Esophagus muscularis mucosa (tissue), 4 donors: Measurements from ENCODE around the gene AFF3. TPM values are rescaled to one million over a fixed set of nuclear protein-coding genes. Genes with fewer than 3 reads are reported as not detected.

Source experiments
- DNase-seq: peaks from one replicate; pipeline ENCODE4 v3.0.0-alpha.2; 2017; ENCODE audit errors: extremely low spot score
- H3K27ac ChIP-seq, 4 donors: fragments of 200-600 bp; sonication (generic); replicated peaks in 1 of 4; 1 replicate in 3 of 4; 2 replicates in 1 of 4; pipeline ENCODE4 v1.5.1; 2016 to 2019; ENCODE audit warnings: mild to moderate bottlenecking in 1 of 4
- H3K27me3 ChIP-seq, 4 donors: fragments of 200-600 bp; sonication (generic); one replicate each; pipeline versions ENCODE4 v1.5.1 to v1.6.0; 2016 to 2019
- H3K36me3 ChIP-seq, 4 donors: fragments of 200-600 bp; sonication (generic); one replicate each; pipeline ENCODE4 v1.5.1; 2016 to 2019
- H3K4me1 ChIP-seq, 4 donors: fragments of 200-600 bp; sonication (generic); one replicate each; pipeline ENCODE4 v1.5.1; 2016 to 2019
- H3K4me3 ChIP-seq, 4 donors: fragments of 200-600 bp; sonication (generic); 1 replicate in 2 of 4; 2 replicates in 2 of 4; pipeline ENCODE4 v1.5.1; 2016 to 2019; ENCODE audit warnings: mild to moderate bottlenecking in 4 of 4, moderate library complexity in 1 of 4
- H3K9me3 ChIP-seq, 4 donors: fragments of 200-600 bp; sonication (generic); 1 replicate in 3 of 4; 2 replicates in 1 of 4; pipeline ENCODE4 v1.5.1; 2016 to 2019
- EP300 ChIP-seq: sonication (generic); formaldehyde crosslinking; IDR thresholded peaks from one replicate; pipeline ENCODE4 v1.6.1; 2017; ENCODE audit warnings: antibody characterized with exemption
- POLR2A ChIP-seq: fragments of 450-650 bp; IDR thresholded peaks from one replicate; pipeline ENCODE4 v1.6.1; 2017; ENCODE audit warnings: antibody characterized with exemption, moderate library complexity, mild to moderate bottlenecking, low read depth
- POLR2AphosphoS5 ChIP-seq, 2 donors: sonication (generic); formaldehyde crosslinking; IDR thresholded peaks; one replicate each; pipeline ENCODE4 v1.6.1; 2017; ENCODE audit warnings: antibody characterized with exemption in 2 of 2
- WGBS: methylation state at CpG from one replicate; pipeline ENCODE4 v1.1.5; 2018; 5-methylcytosine and 5-hydroxymethylcytosine counted together
- intact Hi-C: fragments of 100-400 bp; cut with DNase I; formaldehyde crosslinking; loops from one replicate; pipeline ENCODE4 v1.15.1; 2023
- total RNA-seq, 4 donors: library from RNA; depleted of rRNA; stranded (reverse); fragments of >200 nt; gene quantifications; one replicate each; pipeline versions ENCODE4 v1.1.0 to v1.2.1, GENCODE V29; 2016
- TF ChIP-seq, protein P1 (sequence below), 3 experiments: fragments of 200-600 bp in 2 of 3; fragments of 450-650 bp in 1 of 3; sonication (generic) in 2 of 3; IDR thresholded peaks; one replicate each; pipeline ENCODE4 v1.5.1; 2017 to 2019; ENCODE audit warnings: antibody characterized with exemption in 3 of 3, mild to moderate bottlenecking in 2 of 3, moderate library complexity in 1 of 3

AFF3 gene
- total RNA-seq, 4 donors from 2014 or later: 36.4 to 99.5 (median 56.9) TPM

DNA sequence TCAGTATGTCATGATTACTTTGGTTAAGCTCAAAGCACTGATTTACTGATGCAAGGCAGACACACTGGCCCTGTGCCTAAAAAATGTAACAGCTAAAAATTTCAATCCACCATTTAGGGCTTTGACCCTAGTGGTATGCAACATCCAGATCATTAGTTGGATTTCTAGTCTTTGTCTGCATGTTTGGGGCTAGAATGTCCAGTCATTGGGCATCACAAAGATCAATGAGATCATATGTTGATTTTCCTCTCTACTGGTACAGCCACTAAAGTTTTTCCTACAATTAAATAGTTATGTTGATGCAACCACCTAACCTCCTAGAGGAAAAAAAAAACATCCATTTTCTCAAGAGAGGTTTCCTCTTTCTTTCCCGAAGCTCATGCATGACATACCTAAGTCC, 599.1 kb downstream of the AFF3 start:
- WGBS: 47% methylated on average over 1 of the region's 1 CpG
- H3K4me1 ChIP-seq: peaks cover 0 to 17% (median 8%) of the 10 kb centered on the region in 4 donors
- no peaks in the 10 kb centered on the region for H3K9me3 ChIP-seq
- TF ChIP-seq, protein P1, sequence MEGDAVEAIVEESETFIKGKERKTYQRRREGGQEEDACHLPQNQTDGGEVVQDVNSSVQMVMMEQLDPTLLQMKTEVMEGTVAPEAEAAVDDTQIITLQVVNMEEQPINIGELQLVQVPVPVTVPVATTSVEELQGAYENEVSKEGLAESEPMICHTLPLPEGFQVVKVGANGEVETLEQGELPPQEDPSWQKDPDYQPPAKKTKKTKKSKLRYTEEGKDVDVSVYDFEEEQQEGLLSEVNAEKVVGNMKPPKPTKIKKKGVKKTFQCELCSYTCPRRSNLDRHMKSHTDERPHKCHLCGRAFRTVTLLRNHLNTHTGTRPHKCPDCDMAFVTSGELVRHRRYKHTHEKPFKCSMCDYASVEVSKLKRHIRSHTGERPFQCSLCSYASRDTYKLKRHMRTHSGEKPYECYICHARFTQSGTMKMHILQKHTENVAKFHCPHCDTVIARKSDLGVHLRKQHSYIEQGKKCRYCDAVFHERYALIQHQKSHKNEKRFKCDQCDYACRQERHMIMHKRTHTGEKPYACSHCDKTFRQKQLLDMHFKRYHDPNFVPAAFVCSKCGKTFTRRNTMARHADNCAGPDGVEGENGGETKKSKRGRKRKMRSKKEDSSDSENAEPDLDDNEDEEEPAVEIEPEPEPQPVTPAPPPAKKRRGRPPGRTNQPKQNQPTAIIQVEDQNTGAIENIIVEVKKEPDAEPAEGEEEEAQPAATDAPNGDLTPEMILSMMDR (IDR thresholded peaks at IDR 0.05): no peak
- TF ChIP-seq POLR2A (no peak), POLR2AphosphoS5 (IDR thresholded peaks at IDR 0.05) (no peak), EP300 (no peak)
- no peak for DNase-seq
- no peaks in the 10 kb centered on the region for H3K27me3 ChIP-seq
- H3K27ac ChIP-seq: no peak overlapping the region
- intact Hi-C loops: no loop called here
- peaks cover 0 to 5% (median 0%) of the 10 kb centered on the region in 4 donors for H3K36me3 ChIP-seq
- no peak overlapping the region for H3K4me3 ChIP-seq

DNA sequence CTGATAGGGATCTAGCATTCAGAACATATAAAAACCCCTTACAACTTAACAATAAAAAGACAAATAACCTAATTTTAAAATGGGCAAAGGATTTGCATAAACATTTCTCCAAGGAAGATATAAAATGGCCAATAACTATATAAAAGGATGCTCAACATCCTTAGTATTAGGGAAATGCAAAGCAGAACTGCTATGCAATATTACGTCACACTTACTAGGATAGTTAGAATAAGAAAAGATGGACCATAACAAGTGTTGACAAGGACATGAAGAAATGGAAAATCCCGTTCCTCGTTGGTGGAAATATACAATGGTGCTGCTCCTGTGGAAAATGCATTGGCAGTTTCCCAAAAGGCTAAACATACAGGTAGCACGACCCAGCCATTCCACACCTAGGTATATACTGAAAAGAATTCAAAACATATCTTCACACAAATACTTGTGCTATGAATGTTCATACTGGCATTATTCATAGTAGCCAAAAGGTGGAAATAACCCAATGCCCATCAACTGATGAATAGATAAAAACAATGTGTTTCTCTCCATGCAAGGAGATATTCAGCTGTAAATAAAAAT, 604.4 kb downstream of the AFF3 start:
- H3K27me3 ChIP-seq: no peaks in the 10 kb centered on the region
- H3K36me3 ChIP-seq: no peaks in the 10 kb centered on the region
- no peak for TF ChIP-seq EP300
- TF ChIP-seq POLR2A: no peak
- TF ChIP-seq, protein P1 (IDR thresholded peaks at IDR 0.05): no peak
- no peak for TF ChIP-seq POLR2AphosphoS5 (IDR thresholded peaks at IDR 0.05)
- no peaks in the 10 kb centered on the region for H3K9me3 ChIP-seq
- H3K27ac ChIP-seq: no peak overlapping the region
- peaks cover 0 to 7% (median 0%) of the 10 kb centered on the region in 4 donors for H3K4me1 ChIP-seq
- no peak for DNase-seq
- H3K4me3 ChIP-seq: no peak overlapping the region
- intact Hi-C loops: no loop called here
- WGBS: 94% methylated on average over 4 of the region's 4 CpGs

DNA sequence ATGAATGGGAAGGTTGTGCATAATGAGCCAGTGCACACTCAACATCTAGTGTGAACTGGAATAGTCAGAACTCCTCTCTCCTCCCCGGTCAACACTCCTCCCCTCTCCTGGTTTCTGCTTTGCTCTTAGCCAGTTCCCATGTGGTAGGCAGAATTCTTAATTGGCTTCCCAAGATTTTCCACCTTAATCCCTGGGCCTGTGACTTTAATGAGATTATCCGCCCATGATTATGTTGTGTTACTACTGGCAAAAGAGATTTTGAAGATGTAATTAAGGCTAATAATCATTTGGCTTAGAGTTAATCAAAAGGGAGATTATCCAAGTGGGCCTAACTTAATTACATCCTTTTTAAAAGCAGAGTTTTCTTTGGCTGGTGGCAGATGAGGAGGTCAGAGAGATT, 618.3 kb downstream of the AFF3 start:
- Histone ChIP-seq H3K36me3 (no peaks in the 10 kb centered on the region), H3K4me1 (no peaks in the 10 kb centered on the region), H3K27me3 (no peaks in the 10 kb centered on the region), H3K27ac (no peak overlapping the region), H3K9me3 (no peaks in the 10 kb centered on the region), H3K4me3 (no peak overlapping the region)
- TF ChIP-seq EP300 (no peak), POLR2A (no peak), POLR2AphosphoS5 (IDR thresholded peaks at IDR 0.05) (no peak)
- TF ChIP-seq, protein P1 (IDR thresholded peaks at IDR 0.05): no peak
- intact Hi-C loops: no loop called here
- WGBS: 89% methylated on average over 2 of the region's 2 CpGs
- no peak for DNase-seq

DNA sequence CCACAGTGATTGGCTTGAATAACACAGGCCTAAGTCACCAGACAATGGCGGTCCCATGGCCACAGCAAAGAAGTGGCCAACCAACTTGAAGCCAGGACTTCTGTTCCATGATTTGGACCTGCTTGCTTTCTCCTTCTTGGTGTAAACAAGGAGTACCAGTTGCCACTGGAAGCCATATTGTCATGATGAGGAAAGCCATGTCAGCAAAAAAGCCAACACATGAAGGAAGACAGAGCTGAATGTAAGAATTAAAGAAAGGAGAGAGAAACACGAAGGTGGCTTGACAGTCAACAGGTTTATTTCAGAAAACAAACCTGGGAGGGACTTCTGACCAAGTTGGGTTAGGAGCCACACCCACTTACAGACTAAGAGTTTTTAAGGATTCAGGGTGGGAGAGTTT, 620.2 kb downstream of the AFF3 start:
- WGBS: 96% methylated on average over 2 of the region's 2 CpGs
- no peak for TF ChIP-seq POLR2A
- no peak for TF ChIP-seq POLR2AphosphoS5 (IDR thresholded peaks at IDR 0.05)
- TF ChIP-seq, protein P1 (IDR thresholded peaks at IDR 0.05): no peak
- TF ChIP-seq EP300: no peak
- intact Hi-C loops: no loop called here
- Histone ChIP-seq H3K9me3 (no peaks in the 10 kb centered on the region), H3K4me1 (no peaks in the 10 kb centered on the region), H3K4me3 (no peak overlapping the region), H3K27me3 (no peaks in the 10 kb centered on the region), H3K36me3 (no peaks in the 10 kb centered on the region), H3K27ac (no peak overlapping the region)
- DNase-seq: no peak

DNA sequence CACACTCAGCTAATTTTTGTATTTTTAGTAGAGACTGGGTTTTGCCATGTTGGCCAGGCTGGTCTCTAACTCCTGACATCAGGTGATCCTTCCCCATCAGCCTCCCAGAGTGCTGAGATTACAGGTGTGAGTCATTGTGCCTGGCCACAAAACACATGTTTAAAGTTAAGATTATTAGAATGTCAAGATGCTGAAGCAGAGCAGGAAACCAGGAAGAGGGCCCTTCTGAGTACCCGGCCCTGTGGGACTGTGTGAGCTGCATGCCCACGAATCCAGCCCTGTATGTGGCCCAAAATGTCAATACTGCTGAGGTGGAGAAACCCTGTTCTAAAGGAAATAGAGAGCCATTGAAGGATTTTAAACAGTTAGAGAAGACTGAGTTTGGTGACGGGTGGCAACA, 621.6 kb downstream of the AFF3 start:
- no peaks in the 10 kb centered on the region for H3K27me3 ChIP-seq
- DNase-seq: no peak

More for the DNA sequence above, 621.6 kb downstream of the AFF3 start:
- no peak overlapping the region for H3K4me3 ChIP-seq
- TF ChIP-seq EP300: no peak
- TF ChIP-seq POLR2A: no peak
- TF ChIP-seq, protein P1 (IDR thresholded peaks at IDR 0.05): no peak
- TF ChIP-seq POLR2AphosphoS5 (IDR thresholded peaks at IDR 0.05): no peak
- no peak overlapping the region for H3K27ac ChIP-seq
- H3K9me3 ChIP-seq: no peaks in the 10 kb centered on the region
- no peaks in the 10 kb centered on the region for H3K36me3 ChIP-seq
- H3K4me1 ChIP-seq: no peaks in the 10 kb centered on the region
- intact Hi-C loops: no loop called here
- WGBS: 89% methylated on average over 3 of the region's 3 CpGs
